Upper lobe of left lung (tissue), 4 donors: ENCODE measurements around the gene CACNB2.

Experiments
- POLR2AphosphoS5 ChIP-seq, 2 donors: sonication (generic); formaldehyde crosslinking; IDR thresholded peaks; one replicate each; pipeline ENCODE4 v1.5.1; 2017; ENCODE audit warnings: antibody characterized with exemption in 2 of 2
- TF ChIP-seq, protein P1 (sequence below), 6 experiments: fragments of 450-650 bp in 4 of 6; fragments of 200-600 bp in 2 of 6; sonication (generic) in 2 of 6; IDR thresholded peaks; one replicate each; pipeline ENCODE4 v1.5.1; 2016 to 2019; ENCODE audit warnings: antibody characterized with exemption in 6 of 6

DNA sequence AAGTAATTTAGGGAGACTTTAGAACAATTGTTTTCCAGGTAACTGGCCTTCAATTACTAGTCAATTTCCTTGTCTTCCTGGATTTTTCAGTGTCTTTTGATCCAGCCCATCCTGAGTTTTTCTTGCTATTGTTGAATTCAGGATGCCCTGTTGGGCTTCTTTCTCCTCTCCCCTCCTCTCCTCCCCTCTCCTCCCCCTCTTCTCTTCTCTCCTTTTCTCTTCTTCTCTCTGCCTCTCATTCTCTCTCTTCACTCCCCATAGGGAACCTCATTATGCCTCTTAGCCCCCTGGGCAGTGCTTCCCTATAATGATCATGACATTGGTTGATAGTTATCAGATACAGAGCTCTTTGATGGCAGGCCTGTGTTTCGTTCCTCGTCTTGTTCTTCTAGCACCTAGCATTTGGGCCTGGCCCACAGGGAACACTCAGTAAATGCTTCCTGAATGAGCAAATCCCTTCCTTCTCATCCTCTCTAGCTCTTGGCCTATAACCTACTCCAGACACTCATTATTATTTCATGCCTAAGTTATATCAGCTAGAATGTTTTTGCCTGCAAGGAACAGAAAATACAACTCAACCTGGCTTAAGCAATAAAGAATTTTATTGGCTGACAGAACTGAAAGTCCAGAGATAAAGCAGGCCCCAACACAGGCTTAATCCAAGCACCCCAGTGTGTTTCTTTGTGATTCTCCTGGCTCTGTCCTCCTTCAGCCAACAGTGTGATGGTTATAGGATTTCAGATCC lies 56.8 kb downstream of the CACNB2 start:
- TF ChIP-seq, protein P1, sequence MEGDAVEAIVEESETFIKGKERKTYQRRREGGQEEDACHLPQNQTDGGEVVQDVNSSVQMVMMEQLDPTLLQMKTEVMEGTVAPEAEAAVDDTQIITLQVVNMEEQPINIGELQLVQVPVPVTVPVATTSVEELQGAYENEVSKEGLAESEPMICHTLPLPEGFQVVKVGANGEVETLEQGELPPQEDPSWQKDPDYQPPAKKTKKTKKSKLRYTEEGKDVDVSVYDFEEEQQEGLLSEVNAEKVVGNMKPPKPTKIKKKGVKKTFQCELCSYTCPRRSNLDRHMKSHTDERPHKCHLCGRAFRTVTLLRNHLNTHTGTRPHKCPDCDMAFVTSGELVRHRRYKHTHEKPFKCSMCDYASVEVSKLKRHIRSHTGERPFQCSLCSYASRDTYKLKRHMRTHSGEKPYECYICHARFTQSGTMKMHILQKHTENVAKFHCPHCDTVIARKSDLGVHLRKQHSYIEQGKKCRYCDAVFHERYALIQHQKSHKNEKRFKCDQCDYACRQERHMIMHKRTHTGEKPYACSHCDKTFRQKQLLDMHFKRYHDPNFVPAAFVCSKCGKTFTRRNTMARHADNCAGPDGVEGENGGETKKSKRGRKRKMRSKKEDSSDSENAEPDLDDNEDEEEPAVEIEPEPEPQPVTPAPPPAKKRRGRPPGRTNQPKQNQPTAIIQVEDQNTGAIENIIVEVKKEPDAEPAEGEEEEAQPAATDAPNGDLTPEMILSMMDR (IDR thresholded peaks at IDR 0.05): no peak
- no peak for TF ChIP-seq POLR2AphosphoS5 (IDR thresholded peaks at IDR 0.05)
